22Rv1 (cell line): Measurements from ENCODE around the gene PRUNE1.

ENCODE experiments used
- CTCF ChIP-seq: fragments of 450-650 bp; IDR thresholded peaks from 2 replicates; pipeline ENCODE4 v1.5.1; 2017; ENCODE audit warnings: mild to moderate bottlenecking
- ZFX ChIP-seq: fragments of 450-650 bp; IDR thresholded peaks from 2 replicates; pipeline ENCODE4 v1.6.1; 2017; ENCODE audit warnings: antibody characterized with exemption, borderline replicate concordance

GRCh38 chr1:150976879-150977694 lies 31.2 kb upstream of the PRUNE1 start:
- TF ChIP-seq CTCF (no peak), ZFX (no peak)
